HCT116 (cell line): Measurements from ENCODE around the gene TGFBI. TPM values are rescaled to one million over a fixed set of nuclear protein-coding genes. Genes with fewer than 3 reads are reported as not detected.

Experiments used
- ATAC-seq: fragments of 200-7000 bp; cut with Tn5 transposase; 2 replicates; pipeline ENCODE4 v1.9.1; 2020; ENCODE audit warnings: mild to moderate bottlenecking, moderate library complexity
- BruUV-seq: library from RNA; stranded (reverse); fragments of 400-500 nt; replicated peaks from 2 replicates; lab custom pipeline; 2021; lab: Mats Ljungman, UMichigan
- CTCF ChIA-PET: fragments of 300-600 bp; sonication (Branson Sonifier 250); formaldehyde crosslinking; loops from one replicate; lab custom pipeline; 2021; ENCODE audit warnings: antibody characterized with exemption; lab: Charles Lee
- POLR2A ChIA-PET: fragments of 300-600, 350-600 bp; sonication (Branson Sonifier 250); formaldehyde crosslinking; loops from one replicate; lab custom pipeline; 2021; ENCODE audit warnings: antibody characterized with exemption; lab: Charles Lee
- RAD21 ChIA-PET, 2 experiments: fragments of 300-600 bp; sonication (Branson Sonifier 250); formaldehyde crosslinking; loops; one replicate each; lab custom pipeline; 2023; ENCODE audit warnings: low total read pairs in 2 of 2; ENCODE audit not compliant: uncharacterized antibody in 2 of 2, unreplicated experiment in 2 of 2, low non-redundant PET in 1 of 2; lab: Charles Lee
- DNase-seq: peaks from one replicate; pipeline ENCODE4 v3.0.0-alpha.2; 2010; ENCODE audit warnings: low read depth, low spot score
- H2AFZ ChIP-seq: fragments of 200-600 bp; shearing (Covaris generic), sonication (generic); 2 replicates; pipeline ENCODE4 v1.6.1; 2017; ENCODE audit warnings: low read depth, mixed run types, mixed read lengths, antibody characterized with exemption, low read length; ENCODE audit not compliant: poor library complexity, severe bottlenecking
- H3K27ac ChIP-seq: 2 replicates; pipeline ENCODE4 v1.5.1; 2012; ENCODE audit warnings: low read depth, low read length
- H3K27me3 ChIP-seq: fragments of 200-600 bp; sonication (generic); 2 replicates; pipeline ENCODE4 v1.6.1; 2016; ENCODE audit warnings: mixed run types, low read length, mixed read lengths; ENCODE audit not compliant: insufficient read depth
- H3K36me3 ChIP-seq, 2 experiments: fragments of 200-500 bp in 1 of 2; fragments of 200-600 bp in 1 of 2; sonication (Bioruptor generic) in 1 of 2; sonication (generic) in 1 of 2; 2 replicates each; pipeline versions ENCODE4 v1.5.1 to v1.6.1; 2014 to 2016; ENCODE audit warnings: low read length in 2 of 2, inconsistent platforms in 1 of 2, mixed read lengths in 1 of 2, mixed run types in 1 of 2; ENCODE audit not compliant: insufficient read depth in 2 of 2, control insufficient read depth in 1 of 2
- H3K4me1 ChIP-seq, 2 experiments: fragments of 200-600 bp in 1 of 2; sonication (generic) in 1 of 2; 2 replicates each; pipeline versions ENCODE4 v1.5.1 to v1.6.1; 2012 to 2017; ENCODE audit warnings: low read length in 2 of 2, inconsistent platforms in 1 of 2, mild to moderate bottlenecking in 1 of 2, mixed read lengths in 1 of 2, mixed run types in 1 of 2, moderate library complexity in 1 of 2; ENCODE audit not compliant: insufficient read depth in 2 of 2, control insufficient read depth in 1 of 2
- H3K4me2 ChIP-seq: fragments of 200-600 bp; sonication (generic); 2 replicates; pipeline ENCODE4 v1.6.1; 2017; ENCODE audit warnings: mixed run types, low read length, mixed read lengths
- H3K4me3 ChIP-seq, 2 experiments: fragments of 200-600 bp in 1 of 2; sonication (generic) in 1 of 2; replicated peaks in 1 of 2; 2 replicates each; pipeline ENCODE4 v1.5.1; 2011 to 2016; ENCODE audit warnings: low read length in 2 of 2, control low read depth in 1 of 2, low read depth in 1 of 2, mild to moderate bottlenecking in 1 of 2, mixed read lengths in 1 of 2, mixed run types in 1 of 2
- H3K79me2 ChIP-seq: fragments of 200-600 bp; sonication (generic); 2 replicates; pipeline ENCODE4 v1.6.1; 2017; ENCODE audit warnings: mild to moderate bottlenecking, mixed run types, low read length, moderate library complexity, mixed read lengths; ENCODE audit not compliant: insufficient read depth
- H3K9ac ChIP-seq: fragments of 200-600 bp; sonication (generic); 2 replicates; pipeline ENCODE4 v1.6.1; 2016; ENCODE audit warnings: low read length, mixed read lengths
- H3K9me2 ChIP-seq: fragments of 200-600 bp; sonication (generic), shearing (Covaris generic); 2 replicates; pipeline ENCODE4 v1.6.1; 2017; ENCODE audit warnings: mixed run types, mild to moderate bottlenecking, moderate library complexity; ENCODE audit not compliant: insufficient read depth
- H3K9me3 ChIP-seq, 2 experiments: fragments of 200-500 bp in 1 of 2; fragments of 200-600 bp in 1 of 2; sonication (Bioruptor generic) in 1 of 2; sonication (generic) in 1 of 2; 2 replicates each; pipeline ENCODE4 v1.6.1; 2014 to 2017; ENCODE audit warnings: low read length in 2 of 2, mixed read lengths in 2 of 2, inconsistent platforms in 1 of 2, low read depth in 1 of 2, mild to moderate bottlenecking in 1 of 2, mixed run types in 1 of 2, moderate library complexity in 1 of 2; ENCODE audit not compliant: control insufficient read depth in 1 of 2, insufficient read depth in 1 of 2
- H4K20me1 ChIP-seq: fragments of 200-600 bp; sonication (generic), shearing (Covaris generic); 2 replicates; pipeline ENCODE4 v1.6.1; 2017; ENCODE audit warnings: mixed run types, mild to moderate bottlenecking, moderate library complexity; ENCODE audit not compliant: insufficient read depth
- ATF3 ChIP-seq: IDR thresholded peaks from 2 replicates; pipeline ENCODE4 v1.6.1; 2012
- POLR2AphosphoS5 ChIP-seq: IDR thresholded peaks from 2 replicates; pipeline ENCODE4 v1.6.1; 2011; ENCODE audit warnings: mild to moderate bottlenecking, low read depth, low read length, moderate library complexity
- REST ChIP-seq: IDR thresholded peaks from 2 replicates; pipeline ENCODE4 v1.6.1; 2012; ENCODE audit warnings: low read depth
- SP1 ChIP-seq: IDR thresholded peaks from 2 replicates; pipeline ENCODE4 v1.6.1; 2012; ENCODE audit warnings: low read depth
- SRF ChIP-seq: IDR thresholded peaks from 2 replicates; pipeline ENCODE4 v1.6.1; 2012; ENCODE audit warnings: low read depth
- TCF7L2 ChIP-seq: IDR thresholded peaks from 2 replicates; pipeline ENCODE4 v1.7.0; 2011; ENCODE audit warnings: borderline replicate concordance, inconsistent platforms; ENCODE audit not compliant: insufficient read depth, insufficient read length; ENCODE audit errors: extremely low read depth
- YY1 ChIP-seq: IDR thresholded peaks from 2 replicates; pipeline ENCODE4 v1.6.1; 2011; ENCODE audit warnings: low read length, low read depth, moderate library complexity, mild to moderate bottlenecking; ENCODE audit not compliant: insufficient replicate concordance; ENCODE audit errors: extremely low read depth
- intact Hi-C: fragments of 100-400 bp; cut with micrococcal nuclease; formaldehyde crosslinking; loops from 2 replicates; pipeline ENCODE4 v1.10.0; 2022
- total RNA-seq: library from RNA; stranded (reverse); gene quantifications from one replicate; pipeline ENCODE4 v1.2.1, GENCODE V29; 2021; ENCODE audit not compliant: unreplicated experiment

Gene TGFBI
- total RNA-seq, 1 experiment from 2014 or later = 0.64 TPM

GRCh38 chr5:136073714-136074529 is 45.1 kb downstream of the TGFBI start:
- ChIA-PET POLR2A (no interaction called here), RAD21 (no interaction called here), CTCF (no interaction called here)
- Histone ChIP-seq H3K9me3 (no peaks in the 10 kb centered on the region), H3K27ac (no peak overlapping the region), H3K4me3 (no peak overlapping the region), H3K9ac (no peak overlapping the region), H3K4me2 (no peak overlapping the region), H3K36me3 (no peaks in the 10 kb centered on the region), H2AFZ (no peak overlapping the region), H3K79me2 (no peaks in the 10 kb centered on the region), H3K27me3 (no peaks in the 10 kb centered on the region), H3K4me1 (peaks cover 0 to 6% of the 10 kb centered on the region in 2 experiments; a peak in 2 of 4 replicates), H4K20me1 (no peaks in the 10 kb centered on the region), H3K9me2 (no peaks in the 10 kb centered on the region)
- intact Hi-C loops = no loop called here
- no peak for TF ChIP-seq POLR2AphosphoS5
- no peak for TF ChIP-seq YY1
- TF ChIP-seq REST = no peak
- TF ChIP-seq TCF7L2 = no peak
- TF ChIP-seq SRF = no peak
- no peak for TF ChIP-seq SP1
- TF ChIP-seq ATF3 = no peak
- no TSS peak for BruUV-seq
- ATAC-seq (no peak), DNase-seq (no peak)
